HG02970 (cell line): Measurements from ENCODE around the gene RAB9B.

ENCODE experiments used
- ATAC-seq: cut with Tn5 transposase; IDR thresholded peaks from one replicate; pipeline ENCODE4 v1.9.1; 2021; ENCODE audit warnings: mild to moderate bottlenecking, moderate library complexity, moderate number of reproducible peaks; ENCODE audit not compliant: unreplicated experiment, low FRiP score

RAB9B gene

DNA sequence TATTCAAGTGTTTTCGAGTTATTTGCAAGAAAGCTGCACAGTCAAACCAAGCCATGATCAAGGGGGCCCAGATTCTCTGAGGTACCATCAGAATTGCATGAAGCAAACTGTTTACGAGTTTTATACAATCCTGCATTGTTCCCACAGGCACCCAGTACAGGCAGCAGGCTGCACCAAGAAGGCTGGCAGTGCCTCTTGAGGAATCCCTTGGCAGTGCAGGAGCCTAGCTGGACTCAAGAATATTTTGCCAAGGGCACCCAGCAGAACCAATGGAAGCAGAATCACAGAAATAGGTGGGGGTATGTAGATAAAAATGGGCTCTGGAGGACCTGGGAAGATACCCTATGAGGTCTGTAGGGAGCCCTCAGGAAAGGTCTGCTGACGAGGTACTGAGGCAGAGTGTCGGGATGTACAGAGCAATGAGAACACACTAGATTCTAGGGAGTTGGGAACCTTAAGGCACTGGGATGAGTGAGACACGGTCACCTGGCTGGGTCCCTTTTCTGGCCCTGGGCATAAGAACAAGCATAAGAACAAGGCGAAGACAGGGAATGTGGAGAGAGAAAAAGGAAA lies 57.9 kb downstream of the RAB9B start:
- ATAC-seq, result no peak

DNA sequence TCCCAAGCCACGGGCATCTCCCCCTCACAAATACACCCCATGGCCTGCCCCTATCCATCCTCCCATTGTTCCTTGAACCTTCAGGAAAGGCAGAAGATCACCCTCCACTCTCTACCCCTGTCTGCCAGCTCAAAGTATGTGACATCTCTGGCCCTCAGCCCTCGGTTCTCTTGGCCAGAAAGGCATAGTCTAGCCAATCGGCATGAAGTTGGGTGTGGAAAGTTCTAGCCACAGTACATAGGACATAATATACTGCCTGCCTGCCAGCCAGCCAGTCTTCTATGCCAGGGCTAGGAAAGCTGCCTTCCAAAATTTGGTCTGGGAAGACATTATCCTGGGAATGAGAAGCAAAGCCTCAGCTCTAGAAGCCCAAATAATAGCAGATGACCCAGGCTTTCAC lies 58.6 kb downstream of the RAB9B start:
- ATAC-seq, result no peak
